ENCODE data around the gene VOPP1.
A peak's percentile ranks its signal among the peaks of the same experiment; 100 is the strongest.

Gene VOPP1

DNA sequence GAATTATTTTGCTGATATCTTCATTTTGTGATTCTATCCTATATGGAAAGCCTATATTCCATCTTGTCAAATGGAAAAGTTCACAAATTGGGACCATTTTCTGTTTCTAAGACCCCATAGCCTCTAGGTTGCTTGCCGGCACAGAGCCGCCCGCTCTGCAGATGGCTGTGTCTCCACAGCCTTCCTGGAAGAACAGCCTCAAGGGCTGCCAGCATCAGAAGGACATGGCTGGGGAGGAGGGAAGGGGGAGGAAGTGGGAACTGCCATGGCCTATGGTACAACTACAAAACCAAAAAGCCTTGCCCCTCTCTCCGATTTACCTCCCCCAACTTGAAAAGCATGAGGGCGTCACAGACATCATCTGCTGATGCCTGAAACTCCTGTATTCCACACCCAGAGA is 131.3 kb downstream of the VOPP1 start:
- FAIRE-seq = no peak
- no peak for DNase-seq (ENCODE audit: insufficient read length, low spot score)
- no peak for TF ChIP-seq PAX5 (IDR thresholded peaks at IDR 0.05; ENCODE audit: insufficient read depth, low read length, severe bottlenecking)

- no peak for DNase-seq (ENCODE audit: insufficient read length, low spot score)
- peak; percentile 45; the same call in 1 of the 2 replicates for TF ChIP-seq POLR2AphosphoS5 (IDR thresholded peaks at IDR 0.05; ENCODE audit: low read depth, low read length)
- TF ChIP-seq POU2F2 (IDR thresholded peaks at IDR 0.05; ENCODE audit: low read depth, low read length) = no peak
- no peak for FAIRE-seq
Measured at GRCh38 chr7:55440040-55440690, 132.1 kb downstream of the VOPP1 start.

DNA sequence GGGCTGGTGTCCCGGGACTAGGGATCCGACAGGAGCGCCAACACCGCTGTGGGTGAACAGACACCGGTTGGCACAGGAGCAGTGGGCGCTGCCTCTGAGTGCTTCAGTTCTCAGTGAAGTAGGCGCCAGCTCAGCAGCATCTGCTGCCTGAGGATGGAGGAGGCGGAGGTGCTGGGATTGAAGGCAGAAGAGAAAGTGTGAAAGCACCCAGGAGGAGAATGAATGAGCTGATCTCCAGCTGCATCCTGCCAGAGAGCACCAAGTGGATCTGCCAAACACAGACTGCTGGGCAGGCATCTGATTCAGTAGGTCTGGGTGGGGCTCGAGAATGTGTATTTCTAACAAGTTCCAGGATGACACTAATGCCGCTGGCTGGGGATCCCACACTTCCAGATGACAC is 132.7 kb downstream of the VOPP1 start:
- no peak for TF ChIP-seq TAF1 (IDR thresholded peaks at IDR 0.05; ENCODE audit: low read depth, low read length)
- no peak for TF ChIP-seq POLR2AphosphoS5 (IDR thresholded peaks at IDR 0.05; ENCODE audit: low read depth, low read length)
- TF ChIP-seq PAX5 (IDR thresholded peaks at IDR 0.05; ENCODE audit: insufficient read depth, low read length, severe bottlenecking) = no peak
- no peak for TF ChIP-seq POLR2A (IDR thresholded peaks at IDR 0.05; ENCODE audit: low read depth, low read length)
- no peak for TF ChIP-seq SPI1 (IDR thresholded peaks at IDR 0.05; ENCODE audit: low read depth, low read length)
- no peak for TF ChIP-seq POU2F2 (IDR thresholded peaks at IDR 0.05; ENCODE audit: low read depth, low read length)
- DNase-seq (ENCODE audit: insufficient read length, low spot score) (no peak), FAIRE-seq (no peak)

- FAIRE-seq (no peak), DNase-seq (ENCODE audit: insufficient read length, low spot score) (no peak)
- TF ChIP-seq TAF1 (IDR thresholded peaks at IDR 0.05; ENCODE audit: low read depth, low read length) (no peak), POLR2A (IDR thresholded peaks at IDR 0.05; ENCODE audit: low read depth, low read length) (no peak), SPI1 (IDR thresholded peaks at IDR 0.05; ENCODE audit: low read depth, low read length) (no peak), POLR2AphosphoS5 (IDR thresholded peaks at IDR 0.05; ENCODE audit: low read depth, low read length) (no peak), PAX5 (IDR thresholded peaks at IDR 0.05; ENCODE audit: insufficient read depth, low read length, severe bottlenecking) (no peak), POU2F2 (IDR thresholded peaks at IDR 0.05; ENCODE audit: low read depth, low read length) (no peak)
Measured at GRCh38 chr7:55438757-55439525, 133.4 kb downstream of the VOPP1 start.

DNA sequence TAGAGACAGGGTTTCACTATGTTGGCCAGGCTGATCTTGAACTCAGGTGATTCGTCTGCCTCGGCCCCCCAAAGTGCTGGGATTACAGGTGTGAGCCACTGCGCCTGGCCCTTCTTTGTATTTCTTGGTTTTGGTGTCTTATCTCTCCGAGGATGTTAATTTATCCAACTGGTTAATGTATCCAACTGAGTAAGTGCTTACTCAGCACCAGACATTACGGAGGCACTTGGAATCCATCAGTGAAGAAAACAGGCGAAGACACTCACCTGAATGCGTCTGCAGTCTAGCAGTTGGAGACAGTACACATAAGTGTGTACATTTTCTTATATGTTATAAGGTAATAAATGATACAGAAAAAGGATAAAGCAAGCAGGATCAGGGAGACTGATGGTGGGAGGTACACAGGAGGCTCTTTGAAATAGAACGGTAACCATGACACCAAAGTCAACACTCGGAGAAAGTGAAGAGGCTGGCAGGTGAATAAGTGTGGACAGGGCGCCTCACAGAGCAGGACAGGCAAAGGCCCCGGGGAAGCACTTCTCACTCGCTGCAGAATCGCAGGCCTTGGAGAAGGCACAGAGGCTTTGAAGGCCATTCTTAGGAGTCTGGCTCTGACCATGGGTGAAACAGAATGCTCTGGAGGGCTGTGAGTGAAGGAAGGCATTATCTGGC is 134.1 kb downstream of the VOPP1 start:
- FAIRE-seq (no peak), DNase-seq (ENCODE audit: insufficient read length, low spot score) (no peak)
- TF ChIP-seq SPI1 (IDR thresholded peaks at IDR 0.05; ENCODE audit: low read depth, low read length) = no peak
- TF ChIP-seq POU2F2 (IDR thresholded peaks at IDR 0.05; ENCODE audit: low read depth, low read length) = no peak
- no peak for TF ChIP-seq POLR2A (IDR thresholded peaks at IDR 0.05; ENCODE audit: low read depth, low read length)
- no peak for TF ChIP-seq POLR2AphosphoS5 (IDR thresholded peaks at IDR 0.05; ENCODE audit: low read depth, low read length)
- TF ChIP-seq TAF1 (IDR thresholded peaks at IDR 0.05; ENCODE audit: low read depth, low read length) = no peak
- TF ChIP-seq PAX5 (IDR thresholded peaks at IDR 0.05; ENCODE audit: insufficient read depth, low read length, severe bottlenecking) = no peak

GRCh38 chr7:55437375-55437774 is 134.9 kb downstream of the VOPP1 start:
- no peak for TF ChIP-seq PAX5 (IDR thresholded peaks at IDR 0.05; ENCODE audit: insufficient read depth, low read length, severe bottlenecking)
- no peak for TF ChIP-seq TAF1 (IDR thresholded peaks at IDR 0.05; ENCODE audit: low read depth, low read length)
- no peak for TF ChIP-seq POLR2AphosphoS5 (IDR thresholded peaks at IDR 0.05; ENCODE audit: low read depth, low read length)
- TF ChIP-seq POU2F2 (IDR thresholded peaks at IDR 0.05; ENCODE audit: low read depth, low read length) = no peak
- TF ChIP-seq SPI1 (IDR thresholded peaks at IDR 0.05; ENCODE audit: low read depth, low read length) = no peak
- no peak for TF ChIP-seq POLR2A (IDR thresholded peaks at IDR 0.05; ENCODE audit: low read depth, low read length)
- no peak for FAIRE-seq
- no peak for DNase-seq (ENCODE audit: insufficient read length, low spot score)

DNA sequence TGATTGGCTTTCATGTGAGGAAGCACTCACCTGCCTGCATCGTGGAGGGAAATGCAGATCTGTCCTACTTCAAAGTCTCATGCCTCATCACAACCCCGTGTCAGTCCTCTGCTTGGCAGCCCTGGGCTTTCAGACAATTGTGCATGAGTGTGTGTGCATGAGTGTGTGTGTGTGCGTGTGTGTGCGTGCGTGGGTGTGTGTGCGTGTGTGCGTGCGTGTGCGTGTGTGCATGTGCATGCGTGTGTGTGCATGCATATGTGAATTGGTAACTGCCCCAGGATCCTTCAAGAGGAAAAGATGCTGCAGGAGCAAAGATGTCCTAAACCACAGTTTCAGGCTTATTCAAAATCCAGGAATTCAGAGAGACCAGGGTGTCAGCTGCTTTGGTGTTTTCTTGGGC is 135.8 kb downstream of the VOPP1 start:
- TF ChIP-seq POU2F2 (IDR thresholded peaks at IDR 0.05; ENCODE audit: low read depth, low read length) (no peak), POLR2AphosphoS5 (IDR thresholded peaks at IDR 0.05; ENCODE audit: low read depth, low read length) (peak; percentile 46)
- FAIRE-seq = no peak

DNA sequence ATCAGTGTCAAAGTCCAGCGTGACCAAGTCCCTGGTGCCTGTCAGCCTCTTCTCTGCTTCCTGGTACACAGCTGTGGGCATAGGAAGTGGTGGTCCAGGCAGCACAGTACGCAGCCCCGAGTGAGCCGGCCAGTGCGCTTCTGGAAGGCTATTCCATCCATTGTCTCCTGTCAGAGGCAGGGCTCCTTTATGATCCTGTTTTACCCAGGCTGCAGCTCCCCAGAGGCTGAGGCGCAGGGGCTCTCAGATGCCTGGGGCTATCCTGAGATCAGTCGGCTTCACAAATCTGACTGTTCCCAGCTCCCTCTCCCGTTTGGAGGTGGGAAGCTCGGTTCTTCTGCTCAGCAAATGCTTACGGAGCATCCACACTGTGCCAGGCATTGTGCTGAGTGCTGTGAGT is 136.8 kb downstream of the VOPP1 start:
- FAIRE-seq (no peak), DNase-seq (ENCODE audit: insufficient read length, low spot score) (no peak)
- TF ChIP-seq PAX5 (IDR thresholded peaks at IDR 0.05; ENCODE audit: insufficient read depth, low read length, severe bottlenecking) (no peak), POLR2A (IDR thresholded peaks at IDR 0.05; ENCODE audit: low read depth, low read length) (no peak), POU2F2 (IDR thresholded peaks at IDR 0.05; ENCODE audit: low read depth, low read length) (no peak), POLR2AphosphoS5 (IDR thresholded peaks at IDR 0.05; ENCODE audit: low read depth, low read length) (no peak), TAF1 (IDR thresholded peaks at IDR 0.05; ENCODE audit: low read depth, low read length) (no peak), SPI1 (IDR thresholded peaks at IDR 0.05; ENCODE audit: low read depth, low read length) (no peak)

More for the DNA sequence above, 135.8 kb downstream of the VOPP1 start:
- no peak for DNase-seq (ENCODE audit: insufficient read length, low spot score)

DNA sequence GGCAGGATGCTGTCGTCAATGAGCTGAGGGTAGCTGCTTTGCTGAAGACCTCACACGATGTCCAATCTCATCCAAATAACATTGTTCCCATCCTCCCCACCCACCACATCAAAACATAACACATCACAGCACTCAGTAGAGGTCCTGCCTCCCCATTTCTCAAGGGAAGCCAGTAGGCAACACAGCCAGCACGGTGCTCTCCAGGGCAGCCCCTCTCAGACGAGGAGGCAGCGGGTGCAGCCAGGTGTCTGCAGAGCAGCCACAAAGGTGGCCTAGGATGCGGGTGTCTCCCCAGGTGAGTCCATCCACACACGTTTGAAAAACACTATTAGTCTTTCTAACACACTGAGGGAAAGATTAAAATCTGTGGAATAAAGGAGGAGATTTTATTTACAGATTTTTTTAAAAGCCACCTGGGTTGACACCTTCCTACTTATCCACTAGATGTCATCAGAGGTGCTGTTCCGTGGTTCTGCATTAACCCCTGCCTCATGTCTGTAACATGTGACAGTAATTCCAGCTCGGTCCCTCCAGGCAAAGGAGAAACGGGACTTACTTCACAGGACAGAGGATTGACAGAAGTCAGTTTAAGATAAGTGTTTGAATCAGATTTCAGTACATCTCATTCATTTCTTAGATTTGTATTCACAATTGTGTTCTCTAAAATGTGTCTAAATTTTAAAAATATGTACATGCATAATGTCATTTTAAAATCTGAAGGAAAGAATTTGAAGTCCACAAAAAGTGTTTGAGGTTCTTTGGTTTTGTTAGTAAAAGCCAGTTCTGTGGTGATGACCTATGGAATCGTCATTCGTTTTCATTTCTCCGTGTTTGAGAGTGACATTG is 139.1 kb downstream of the VOPP1 start:
- FAIRE-seq (peak; percentile 31), DNase-seq (ENCODE audit: insufficient read length, low spot score) (no peak)
- TF ChIP-seq POU2F2 (IDR thresholded peaks at IDR 0.05; ENCODE audit: low read depth, low read length) (no peak), TAF1 (IDR thresholded peaks at IDR 0.05; ENCODE audit: low read depth, low read length) (no peak), PAX5 (IDR thresholded peaks at IDR 0.05; ENCODE audit: insufficient read depth, low read length, severe bottlenecking) (no peak), POLR2AphosphoS5 (IDR thresholded peaks at IDR 0.05; ENCODE audit: low read depth, low read length) (no peak), POLR2A (IDR thresholded peaks at IDR 0.05; ENCODE audit: low read depth, low read length) (no peak), SPI1 (IDR thresholded peaks at IDR 0.05; ENCODE audit: low read depth, low read length) (no peak)
